C1 segment of cervical spinal cord (tissue), 14 donors: ENCODE measurements around the gene KANSL1.
"Not testable (repeated sequence)": the region's sequence is repeated elsewhere in the genome, so short reads cannot be mapped to it uniquely, and the experiment has no call there.

Experiments used
- DNase-seq, 14 donors: peaks; one replicate each; lab custom pipeline; 2025; lab: John Stamatoyannopoulos, UW

KANSL1 gene

GRCh38 chr17:46023783-46024388 is 169.3 kb downstream of the KANSL1 start:
- peak in 3 of 14 donors; percentile 23 to 39 (median 25) for DNase-seq

DNA sequence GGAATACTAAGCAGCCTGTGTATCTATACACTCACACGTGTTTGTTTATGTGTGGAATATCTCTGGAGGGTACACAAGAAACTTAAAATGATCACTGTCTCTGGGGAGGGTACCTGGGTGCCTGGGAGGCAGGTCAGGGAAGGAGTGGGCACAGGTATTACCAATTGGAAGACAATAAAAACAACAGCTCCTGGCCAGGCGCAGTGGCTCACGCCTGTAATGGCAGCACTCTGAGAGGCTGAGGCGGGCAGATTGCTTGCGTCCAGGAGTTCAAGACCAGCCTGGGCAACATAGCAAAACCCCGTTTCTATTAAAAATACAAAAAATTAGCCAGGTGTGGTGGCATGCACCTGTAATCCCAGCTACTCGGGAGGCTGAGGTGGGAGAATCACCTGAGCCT is 169.9 kb downstream of the KANSL1 start:
- DNase-seq: not testable (repeated sequence)

DNA sequence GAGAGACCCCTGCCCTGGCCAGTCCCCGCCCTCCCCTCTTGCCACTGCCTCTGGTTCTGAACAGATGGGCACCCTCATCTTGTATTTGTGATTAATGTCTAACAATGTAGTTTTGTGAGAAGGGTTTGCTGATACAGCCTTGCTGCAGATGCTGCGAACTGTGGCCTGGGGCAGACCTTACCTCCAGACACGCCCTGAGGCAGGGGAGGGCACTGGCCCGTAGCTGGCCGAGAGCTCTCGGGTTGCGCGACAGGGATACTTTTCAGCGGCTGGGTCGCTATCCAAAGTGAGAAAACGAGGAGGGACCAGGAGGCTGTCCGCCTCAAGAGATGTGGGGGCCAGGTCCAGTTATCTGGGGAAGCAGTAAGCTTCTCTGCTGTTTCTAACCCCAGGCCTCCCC is 172.2 kb downstream of the KANSL1 start:
- no peak for DNase-seq

- no peak for DNase-seq
These were observed 173.0 kb downstream of the KANSL1 start for GRCh38 chr17:46020023-46020761.

DNA sequence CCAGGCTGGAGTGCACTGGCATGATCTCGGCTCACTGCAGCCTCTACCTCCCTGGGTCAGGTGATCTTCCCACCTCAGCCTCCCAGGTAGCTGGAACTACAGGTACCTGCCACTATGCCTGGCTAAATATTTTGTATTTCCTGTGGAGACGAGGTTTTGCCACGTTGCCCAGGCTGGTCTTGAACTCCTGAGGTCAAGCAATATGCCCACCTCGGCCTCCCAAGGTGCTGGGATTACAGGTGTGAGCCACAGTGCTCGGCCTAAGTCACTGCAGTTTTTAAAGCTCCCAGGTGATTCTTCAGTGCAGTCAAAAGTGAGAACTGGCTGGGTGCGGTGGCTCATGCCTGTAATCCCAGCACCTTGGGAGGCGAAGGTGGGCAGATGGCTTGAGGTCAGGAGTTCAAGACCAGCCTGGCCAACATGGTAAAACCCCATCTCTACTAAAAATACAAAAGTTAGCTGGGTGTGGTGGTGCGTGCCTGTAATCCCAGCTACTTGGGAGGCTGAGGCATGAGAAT is 173.8 kb downstream of the KANSL1 start:
- not testable (repeated sequence) for DNase-seq

GRCh38 chr17:46013502-46014165 is 179.6 kb downstream of the KANSL1 start:
- peak in 1 of 14 donors; percentile 26 for DNase-seq

GRCh38 chr17:46013127-46013501 is 180.1 kb downstream of the KANSL1 start:
- DNase-seq: no peak

DNA sequence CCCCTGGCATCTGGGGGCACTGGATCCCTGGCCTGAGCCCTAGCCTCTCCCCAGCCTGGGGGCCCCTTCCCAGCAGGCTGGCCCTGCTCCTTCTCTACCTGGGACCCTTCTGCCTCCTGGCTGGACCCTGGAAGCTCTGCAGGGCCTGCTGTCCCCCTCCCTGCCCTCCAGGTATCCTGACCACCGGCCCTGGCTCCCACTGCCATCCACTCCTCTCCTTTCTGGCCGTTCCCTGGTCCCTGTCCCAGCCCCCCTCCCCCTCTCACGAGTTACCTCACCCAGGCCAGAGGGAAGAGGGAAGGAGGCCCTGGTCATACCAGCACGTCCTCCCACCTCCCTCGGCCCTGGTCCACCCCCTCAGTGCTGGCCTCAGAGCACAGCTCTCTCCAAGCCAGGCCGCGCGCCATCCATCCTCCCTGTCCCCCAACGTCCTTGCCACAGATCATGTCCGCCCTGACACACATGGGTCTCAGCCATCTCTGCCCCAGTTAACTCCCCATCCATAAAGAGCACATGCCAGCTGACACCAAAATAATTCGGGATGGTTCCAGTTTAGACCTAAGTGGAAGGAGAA is 180.6 kb downstream of the KANSL1 start:
- no peak for DNase-seq

- DNase-seq: no peak
These were observed 181.3 kb downstream of the KANSL1 start for GRCh38 chr17:46011711-46012505.

DNA sequence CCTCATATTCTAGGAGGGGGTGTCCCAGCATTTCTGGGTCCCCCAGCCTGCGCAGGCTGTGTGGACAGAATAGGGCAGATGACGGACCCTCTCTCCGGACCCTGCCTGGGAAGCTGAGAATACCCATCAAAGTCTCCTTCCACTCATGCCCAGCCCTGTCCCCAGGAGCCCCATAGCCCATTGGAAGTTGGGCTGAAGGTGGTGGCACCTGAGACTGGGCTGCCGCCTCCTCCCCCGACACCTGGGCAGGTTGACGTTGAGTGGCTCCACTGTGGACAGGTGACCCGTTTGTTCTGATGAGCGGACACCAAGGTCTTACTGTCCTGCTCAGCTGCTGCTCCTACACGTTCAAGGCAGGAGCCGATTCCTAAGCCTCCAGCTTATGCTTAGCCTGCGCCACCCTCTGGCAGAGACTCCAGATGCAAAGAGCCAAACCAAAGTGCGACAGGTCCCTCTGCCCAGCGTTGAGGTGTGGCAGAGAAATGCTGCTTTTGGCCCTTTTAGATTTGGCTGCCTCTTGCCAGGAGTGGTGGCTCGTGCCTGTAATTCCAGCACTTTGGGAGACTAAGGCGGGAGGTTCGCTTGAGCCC is 182.5 kb downstream of the KANSL1 start:
- DNase-seq: no peak

DNA sequence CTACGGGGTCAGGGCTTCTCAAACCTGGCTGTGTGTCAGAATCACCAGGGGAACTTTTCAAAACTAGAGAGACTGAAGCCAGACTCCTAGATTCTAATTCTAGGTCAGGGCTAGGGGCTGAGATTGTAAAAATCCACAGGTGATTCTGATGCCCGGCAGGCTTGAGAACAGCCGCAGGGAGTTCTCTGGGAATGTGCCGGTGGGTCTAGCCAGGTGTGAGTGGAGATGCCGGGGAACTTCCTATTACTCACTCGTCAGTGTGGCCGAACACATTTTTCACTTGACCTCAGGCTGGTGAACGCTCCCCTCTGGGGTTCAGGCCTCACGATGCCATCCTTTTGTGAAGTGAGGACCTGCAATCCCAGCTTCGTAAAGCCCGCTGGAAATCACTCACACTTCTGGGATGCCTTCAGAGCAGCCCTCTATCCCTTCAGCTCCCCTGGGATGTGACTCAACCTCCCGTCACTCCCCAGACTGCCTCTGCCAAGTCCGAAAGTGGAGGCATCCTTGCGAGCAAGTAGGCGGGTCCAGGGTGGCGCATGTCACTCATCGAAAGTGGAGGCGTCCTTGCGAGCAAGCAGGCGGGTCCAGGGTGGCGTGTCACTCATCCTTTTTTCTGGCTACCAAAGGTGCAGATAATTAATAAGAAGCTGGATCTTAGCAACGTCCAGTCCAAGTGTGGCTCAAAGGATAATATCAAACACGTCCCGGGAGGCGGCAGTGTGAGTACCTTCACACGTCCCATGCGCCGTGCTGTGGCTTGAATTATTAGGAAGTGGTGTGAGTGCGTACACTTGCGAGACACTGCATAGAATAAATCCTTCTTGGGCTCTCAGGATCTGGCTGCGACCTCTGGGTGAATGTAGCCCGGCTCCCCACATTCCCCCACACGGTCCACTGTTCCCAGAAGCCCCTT is 183.3 kb downstream of the KANSL1 start:
- peak in 1 of 14 donors; percentile 29 for DNase-seq

DNA sequence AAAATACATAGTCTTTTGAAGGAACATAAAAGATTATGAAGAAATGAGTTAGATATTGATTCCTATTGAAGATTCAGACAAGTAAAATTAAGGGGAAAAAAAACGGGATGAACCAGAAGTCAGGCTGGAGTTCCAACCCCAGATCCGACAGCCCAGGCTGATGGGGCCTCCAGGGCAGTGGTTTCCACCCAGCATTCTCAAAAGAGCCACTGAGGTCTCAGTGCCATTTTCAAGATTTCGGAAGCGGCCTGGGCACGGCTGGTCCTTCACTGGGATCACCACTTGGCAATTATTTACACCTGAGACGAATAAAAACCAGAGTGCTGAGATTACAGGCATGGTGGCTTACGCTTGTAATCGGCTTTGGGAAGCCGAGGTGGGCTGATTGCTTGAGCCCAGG is 184.6 kb downstream of the KANSL1 start:
- DNase-seq: no peak

GRCh38 chr17:46007461-46007965 is 185.7 kb downstream of the KANSL1 start:
- no peak for DNase-seq

DNA sequence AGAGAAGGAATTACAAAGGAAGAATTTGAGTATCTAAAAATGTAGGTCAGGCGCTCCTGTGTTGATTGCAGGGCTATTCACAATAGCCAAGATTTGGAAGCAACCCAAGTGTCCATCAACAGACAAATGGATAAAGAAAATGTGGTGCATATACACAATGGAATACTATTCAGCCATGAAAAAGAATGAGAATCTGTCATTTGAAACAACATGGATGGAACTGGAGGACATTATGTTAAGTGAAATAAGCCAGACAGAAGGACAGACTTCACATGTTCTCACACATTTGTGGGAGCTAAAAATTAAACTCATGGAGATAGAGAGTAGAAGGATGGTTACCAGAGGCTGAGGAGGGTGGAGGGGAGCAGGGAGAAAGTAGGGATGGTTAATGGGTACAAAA is 187.1 kb downstream of the KANSL1 start:
- DNase-seq: not testable (repeated sequence)

DNA sequence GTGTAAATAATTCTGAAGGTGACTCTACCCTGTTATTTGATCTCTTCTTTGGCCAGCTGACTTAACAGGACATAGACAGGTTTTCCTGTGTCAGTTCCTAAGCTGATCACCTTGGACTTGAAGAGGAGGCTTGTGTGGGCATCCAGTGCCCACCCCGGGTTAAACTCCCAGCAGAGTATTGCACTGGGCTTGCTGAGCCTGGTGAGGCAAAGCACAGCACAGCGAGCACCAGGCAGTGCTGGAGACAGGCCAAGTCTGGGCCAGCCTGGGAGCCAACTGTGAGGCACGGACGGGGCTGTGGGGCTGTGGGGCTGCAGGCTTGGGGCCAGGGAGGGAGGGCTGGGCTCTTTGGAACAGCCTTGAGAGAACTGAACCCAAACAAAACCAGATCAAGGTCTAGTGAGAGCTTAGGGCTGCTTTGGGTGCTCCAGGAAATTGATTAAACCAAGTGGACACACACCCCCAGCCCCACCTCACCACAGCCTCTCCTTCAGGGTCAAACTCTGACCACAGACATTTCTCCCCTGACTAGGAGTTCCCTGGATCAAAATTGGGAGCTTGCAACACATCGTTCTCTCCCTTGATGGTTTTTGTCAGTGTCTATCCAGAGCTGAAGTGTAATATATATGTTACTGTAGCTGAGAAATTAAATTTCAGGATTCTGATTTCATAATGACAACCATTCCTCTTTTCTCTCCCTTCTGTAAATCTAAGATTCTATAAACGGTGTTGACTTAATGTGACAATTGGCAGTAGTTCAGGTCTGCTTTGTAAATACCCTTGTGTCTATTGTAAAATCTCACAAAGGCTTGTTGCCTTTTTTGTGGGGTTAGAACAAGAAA is 189.1 kb downstream of the KANSL1 start:
- peak in 13 of 14 donors; percentile 21 to 84 (median 63) for DNase-seq

GRCh38 chr17:46002973-46003316 is 190.3 kb downstream of the KANSL1 start:
- no peak for DNase-seq

GRCh38 chr17:46002311-46002972 is 190.8 kb downstream of the KANSL1 start:
- DNase-seq: peak in 12 of 14 donors; percentile 12 to 69 (median 48)
